ENCODE results near the gene KLF4.
"Not testable (repeated sequence)": the region's sequence is repeated elsewhere in the genome, so short reads cannot be mapped to it uniquely, and the experiment has no call there.

The KLF4 gene

DNA sequence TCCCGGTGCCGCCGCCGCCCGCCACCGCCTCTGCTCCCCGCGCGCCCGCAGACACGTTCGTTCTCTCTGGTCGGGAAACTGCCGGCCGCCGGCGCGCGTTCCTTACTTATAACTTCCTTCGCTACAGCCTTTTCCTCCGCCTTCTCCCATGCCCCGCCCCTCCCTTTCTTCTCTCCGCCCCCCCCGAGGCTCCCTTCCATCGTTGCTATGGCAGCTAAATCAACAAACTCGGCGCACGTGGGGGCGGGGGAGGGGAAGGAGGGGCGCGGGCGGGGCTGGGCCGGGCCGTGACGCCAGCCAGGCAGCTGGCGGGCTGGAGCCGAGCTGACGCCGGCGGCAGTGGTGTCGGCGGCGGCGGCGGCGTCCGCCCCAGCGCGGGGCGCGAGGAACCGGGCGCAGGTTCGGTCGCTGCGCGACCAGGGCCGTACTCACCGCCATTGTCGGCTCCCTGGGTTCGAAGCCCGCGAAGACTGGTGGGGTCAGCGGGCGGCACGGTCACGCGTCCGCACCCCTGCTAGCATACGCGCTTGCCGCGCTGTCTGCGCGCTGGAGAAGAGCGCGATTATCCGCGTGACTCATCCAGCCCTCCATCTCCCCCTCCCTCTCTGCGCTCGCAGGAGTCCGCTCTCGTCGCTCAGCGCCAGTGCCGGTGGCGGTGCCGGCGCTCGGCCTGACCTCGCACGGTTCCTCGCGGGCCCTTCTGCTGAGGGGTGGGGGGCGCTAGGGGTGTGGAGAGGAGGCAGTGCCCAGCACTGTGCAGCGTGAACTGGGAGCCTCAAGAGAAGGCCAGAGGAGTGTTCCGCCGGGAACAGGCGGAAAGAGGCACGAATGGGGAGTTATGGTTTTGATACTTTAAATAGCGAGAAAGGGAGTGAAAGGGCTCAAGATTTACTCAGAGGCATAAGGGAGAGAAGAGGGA lies at the start of gene KLF4:
KLF4 (minus strand) TSS at position 83 of the 919 bp plus-strand sequence. CDS start 597 bp downstream, outside the sequence.
- peak; percentile 81 for DNase-seq

GRCh38 chr9:107536462-107536861 lies 46.9 kb upstream of the KLF4 start:
- DNase-seq: no peak

GRCh38 chr9:107534510-107535078 lies 45.0 kb upstream of the KLF4 start:
- DNase-seq: no peak

DNA sequence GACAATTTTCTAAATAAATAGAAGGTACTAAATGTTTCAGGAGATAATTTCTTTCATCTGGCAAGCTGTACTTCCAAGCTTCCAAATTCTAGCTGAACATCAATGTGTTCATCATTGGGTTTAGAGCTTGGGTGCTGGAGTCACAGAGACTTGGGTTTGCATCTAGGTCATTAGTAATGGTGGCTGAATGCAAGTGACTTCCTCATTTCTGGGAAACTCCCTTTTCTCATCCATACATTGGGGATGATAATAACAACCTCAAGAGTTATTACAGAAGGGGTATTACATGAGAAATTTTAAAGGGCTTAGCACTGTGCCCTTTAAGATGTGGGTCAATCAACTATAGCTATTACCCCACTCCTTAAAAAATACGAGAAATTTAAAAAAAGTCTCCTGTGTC lies 41.1 kb upstream of the KLF4 start:
- no peak for DNase-seq

DNA sequence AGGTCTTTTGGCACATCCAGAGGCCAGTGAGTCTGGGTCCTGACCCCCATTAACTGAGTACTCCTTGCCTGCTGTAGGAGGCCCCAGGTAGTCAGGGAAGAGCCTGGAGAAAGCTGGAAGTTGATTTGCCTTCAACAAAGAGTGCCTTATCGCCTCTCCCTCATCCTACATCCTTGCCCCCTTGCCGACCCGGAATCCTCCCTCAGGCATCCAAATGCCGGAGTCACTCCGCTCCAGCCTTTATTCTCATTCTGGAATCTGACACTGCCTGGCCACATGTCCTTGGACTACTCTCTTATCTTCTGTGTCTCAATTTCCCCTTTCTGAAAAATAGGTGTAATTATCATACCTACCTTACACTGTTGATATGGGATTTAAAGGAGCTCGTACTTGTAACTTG lies 39.1 kb upstream of the KLF4 start:
- DNase-seq: no peak

- no peak for DNase-seq
These were observed 34.0 kb upstream of the KLF4 start for GRCh38 chr9:107523539-107523938.

GRCh38 chr9:107520186-107520585 lies 30.6 kb upstream of the KLF4 start:
- no peak for DNase-seq

- DNase-seq: no peak
These were observed 28.7 kb upstream of the KLF4 start for GRCh38 chr9:107518037-107518807.

DNA sequence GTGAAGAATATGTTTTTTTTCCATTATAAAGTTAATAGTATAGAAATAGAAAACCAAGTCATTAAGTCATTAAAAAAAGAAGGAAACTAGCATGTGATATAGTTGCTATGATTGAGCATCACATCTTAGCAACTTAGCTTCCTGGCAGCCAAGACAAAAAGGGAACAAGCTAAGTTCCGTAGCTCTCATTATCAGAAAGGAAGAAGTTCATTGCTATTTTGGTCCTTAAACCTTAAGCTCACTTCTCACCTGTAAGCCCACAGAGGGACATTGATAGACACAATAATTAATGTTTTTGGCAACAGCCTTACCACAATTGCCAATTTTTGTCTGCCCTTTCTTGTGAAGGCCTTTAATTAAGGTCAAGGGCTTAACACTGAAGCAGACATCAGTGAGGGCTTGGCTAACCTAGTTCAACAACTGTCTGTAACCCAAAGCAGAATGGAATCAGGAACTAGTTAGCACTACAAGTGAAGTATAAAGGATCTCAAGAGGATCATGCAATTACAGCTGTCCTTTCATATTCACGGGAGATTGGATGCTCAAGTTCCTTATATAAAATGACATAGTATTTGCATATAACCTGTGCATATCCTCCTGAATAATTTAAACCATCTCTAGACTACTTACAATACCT lies 24.0 kb upstream of the KLF4 start:
- no peak for DNase-seq

DNA sequence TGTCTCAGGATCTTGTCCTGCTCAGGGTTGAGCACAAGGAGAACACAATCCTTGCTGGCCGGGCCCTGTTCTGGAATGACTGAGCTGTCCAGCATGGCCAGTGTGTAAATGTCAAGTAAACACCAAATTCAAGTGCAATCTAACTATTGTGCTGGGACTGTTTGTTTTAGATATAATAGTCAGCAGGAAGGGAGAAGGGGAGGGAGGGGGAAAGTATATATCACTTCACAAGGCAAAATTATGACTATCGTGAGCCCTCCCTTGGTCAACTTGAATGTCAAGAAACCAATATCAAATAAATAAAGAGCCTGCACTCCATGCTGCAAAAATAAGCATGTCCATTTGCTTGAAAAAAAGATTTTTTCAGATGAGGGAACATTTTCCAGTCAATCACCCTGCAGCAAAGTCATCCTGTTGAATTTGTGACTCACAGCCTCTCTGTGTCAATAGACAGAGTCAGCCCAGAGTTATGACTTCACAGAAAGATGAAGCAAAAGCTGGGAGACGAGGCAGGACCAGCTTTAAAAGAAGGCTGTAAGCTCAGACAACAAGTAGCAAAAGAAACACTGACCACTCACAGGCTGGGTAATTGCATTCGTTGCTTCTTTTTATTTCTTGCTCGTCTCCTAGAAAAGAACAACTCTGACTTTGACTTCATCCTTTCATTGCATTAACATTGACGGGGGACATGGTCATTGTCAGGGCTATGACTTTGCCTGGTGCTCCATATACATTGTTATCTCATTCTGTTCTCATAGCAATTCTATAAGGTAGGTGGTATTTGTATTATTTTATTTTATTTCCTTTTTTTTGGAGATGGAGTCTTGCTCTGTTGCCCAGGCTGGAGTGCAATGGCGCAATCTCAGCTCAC lies 15.3 kb upstream of the KLF4 start:
- no peak for DNase-seq

GRCh38 chr9:107502464-107502863 lies 12.9 kb upstream of the KLF4 start:
- DNase-seq: no peak

GRCh38 chr9:107500421-107501200 lies 11.0 kb upstream of the KLF4 start:
- not testable (repeated sequence) for DNase-seq

DNA sequence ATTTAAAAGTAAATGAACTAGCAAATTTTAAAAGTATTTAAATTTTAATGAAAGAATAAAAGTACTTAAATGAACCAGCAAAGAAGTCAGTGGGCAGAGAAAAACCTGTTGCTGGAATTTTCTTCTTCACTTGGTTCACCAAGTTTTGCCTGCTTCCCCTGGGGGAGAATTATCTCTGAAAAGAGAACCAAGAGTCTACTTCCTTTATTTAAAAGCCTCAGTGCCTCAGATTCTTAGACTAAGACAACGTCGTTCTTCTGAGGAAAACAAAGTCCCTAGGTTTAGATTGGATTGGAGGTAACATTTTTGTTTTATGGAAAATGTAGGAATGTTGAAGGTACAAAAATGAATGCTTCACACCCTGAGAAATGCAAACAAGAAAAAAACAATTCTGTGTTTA lies 7.4 kb upstream of the KLF4 start:
- DNase-seq: no peak

- DNase-seq: no peak
These were observed 2.9 kb upstream of the KLF4 start for GRCh38 chr9:107492381-107492970.

GRCh38 chr9:107491081-107492053 lies 1.8 kb upstream of the KLF4 start:
- DNase-seq: no peak

GRCh38 chr9:107490606-107490970 lies 1.0 kb upstream of the KLF4 start:
- not testable (repeated sequence) for DNase-seq

DNA sequence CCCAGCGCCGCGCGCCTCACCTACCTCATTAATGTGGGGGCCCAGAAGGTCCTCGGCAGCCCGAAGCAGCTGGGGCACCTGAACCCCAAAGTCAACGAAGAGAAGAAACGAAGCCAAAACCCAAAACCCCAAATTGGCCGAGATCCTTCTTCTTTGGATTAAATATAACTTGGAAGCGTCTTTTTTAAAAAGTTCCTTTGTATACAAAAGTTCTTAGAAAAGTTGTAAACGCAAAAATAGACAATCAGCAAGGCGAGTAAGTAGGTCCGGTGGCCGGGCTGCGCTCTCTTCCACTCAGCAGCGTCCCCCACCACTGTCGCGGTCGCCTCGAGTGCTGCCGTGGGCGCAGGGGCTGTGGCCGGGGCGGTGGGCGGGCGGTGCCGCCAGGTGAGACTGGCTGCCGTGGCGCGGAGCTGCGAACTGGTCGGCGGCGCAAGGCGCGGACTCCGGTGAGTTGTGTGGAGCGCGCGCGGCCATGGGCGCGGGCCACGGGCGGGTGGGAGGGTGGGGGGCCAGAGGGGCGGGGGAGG lies 360 bp downstream of the KLF4 start:
- no peak for DNase-seq

GRCh38 chr9:107488375-107489143 lies 1.0 kb downstream of the KLF4 start:
- peak; percentile 30 for DNase-seq

Measured in stimulated activated CD4-positive, alpha-beta T cell treated with anti-CD3 and anti-CD28 coated beads, Interleukin-15, amount 100 ng/mL, for 24 hours (primary cell).